Panc1 (cell line): ENCODE results near the gene SLFNL1.

Source experiments
- SIN3A ChIP-seq: IDR thresholded peaks from 2 replicates; pipeline ENCODE4 v1.6.1; 2012; ENCODE audit warnings: low read depth, mild to moderate bottlenecking, low read length, moderate library complexity, borderline replicate concordance; ENCODE audit not compliant: insufficient read depth
- TF ChIP-seq, protein P1 (sequence below): fragments of 450-650 bp; IDR thresholded peaks from 2 replicates; pipeline ENCODE4 v1.5.1; 2017; ENCODE audit warnings: mild to moderate bottlenecking

GRCh38 chr1:40969445-40969844 lies 52.1 kb downstream of the SLFNL1 start:
- TF ChIP-seq, protein P1, sequence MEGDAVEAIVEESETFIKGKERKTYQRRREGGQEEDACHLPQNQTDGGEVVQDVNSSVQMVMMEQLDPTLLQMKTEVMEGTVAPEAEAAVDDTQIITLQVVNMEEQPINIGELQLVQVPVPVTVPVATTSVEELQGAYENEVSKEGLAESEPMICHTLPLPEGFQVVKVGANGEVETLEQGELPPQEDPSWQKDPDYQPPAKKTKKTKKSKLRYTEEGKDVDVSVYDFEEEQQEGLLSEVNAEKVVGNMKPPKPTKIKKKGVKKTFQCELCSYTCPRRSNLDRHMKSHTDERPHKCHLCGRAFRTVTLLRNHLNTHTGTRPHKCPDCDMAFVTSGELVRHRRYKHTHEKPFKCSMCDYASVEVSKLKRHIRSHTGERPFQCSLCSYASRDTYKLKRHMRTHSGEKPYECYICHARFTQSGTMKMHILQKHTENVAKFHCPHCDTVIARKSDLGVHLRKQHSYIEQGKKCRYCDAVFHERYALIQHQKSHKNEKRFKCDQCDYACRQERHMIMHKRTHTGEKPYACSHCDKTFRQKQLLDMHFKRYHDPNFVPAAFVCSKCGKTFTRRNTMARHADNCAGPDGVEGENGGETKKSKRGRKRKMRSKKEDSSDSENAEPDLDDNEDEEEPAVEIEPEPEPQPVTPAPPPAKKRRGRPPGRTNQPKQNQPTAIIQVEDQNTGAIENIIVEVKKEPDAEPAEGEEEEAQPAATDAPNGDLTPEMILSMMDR, result no peak
- TF ChIP-seq SIN3A, result no peak
